Mesothelial cell of epicardium (in vitro differentiated cells): ENCODE results near the gene AXIN1. TPM values are rescaled to one million over a fixed set of nuclear protein-coding genes. Genes with fewer than 3 reads are reported as not detected.
"Not testable (repeated sequence)": the region's sequence is repeated elsewhere in the genome, so short reads cannot be mapped to it uniquely, and the experiment has no call there.

Source experiments
- DNase-seq, 2 experiments: peaks; one replicate each; pipeline ENCODE4 v3.0.0; 2021; ENCODE audit warnings: low spot score in 2 of 2; ENCODE audit not compliant: unreplicated experiment in 2 of 2
- H3K27ac Mint-ChIP-seq: 2 replicates; pipeline ENCODE4 v1.8.0; 2021; ENCODE audit warnings: mixed read lengths
- H3K27me3 Mint-ChIP-seq: 2 replicates; pipeline ENCODE4 v1.8.0; 2021; ENCODE audit warnings: low read depth, mixed read lengths
- H3K36me3 Mint-ChIP-seq: 2 replicates; pipeline ENCODE4 v1.8.0; 2021; ENCODE audit warnings: mixed read lengths
- H3K4me1 Mint-ChIP-seq: 2 replicates; pipeline ENCODE4 v1.8.0; 2021; ENCODE audit warnings: mixed read lengths
- H3K4me3 Mint-ChIP-seq: 2 replicates; pipeline ENCODE4 v1.8.0; 2021; ENCODE audit warnings: mild to moderate bottlenecking, moderate library complexity, mixed read lengths
- H3K9me3 Mint-ChIP-seq: 2 replicates; pipeline ENCODE4 v1.8.0; 2021; ENCODE audit warnings: mixed read lengths
- total RNA-seq: library from RNA; stranded (reverse); gene quantifications from 3 replicates; pipeline ENCODE4 v1.2.1, GENCODE V29; 2021
- TF ChIP-seq, protein P1 (sequence below): fragments of 200-600 bp; sonication (generic); IDR thresholded peaks from one replicate; pipeline ENCODE4 v1.5.0; 2021; ENCODE audit warnings: antibody characterized with exemption; ENCODE audit not compliant: unreplicated experiment

Gene AXIN1
- total RNA-seq, 1 donor from 2014 or later = 33.2 TPM

- H3K36me3 Mint-ChIP-seq = peaks cover 33% of the 10 kb centered on the region
- no peaks in the 10 kb centered on the region for H3K9me3 Mint-ChIP-seq
- DNase-seq = no peak
- H3K27me3 Mint-ChIP-seq = no peaks in the 10 kb centered on the region
- H3K27ac Mint-ChIP-seq = no peak overlapping the region
- TF ChIP-seq, protein P1, sequence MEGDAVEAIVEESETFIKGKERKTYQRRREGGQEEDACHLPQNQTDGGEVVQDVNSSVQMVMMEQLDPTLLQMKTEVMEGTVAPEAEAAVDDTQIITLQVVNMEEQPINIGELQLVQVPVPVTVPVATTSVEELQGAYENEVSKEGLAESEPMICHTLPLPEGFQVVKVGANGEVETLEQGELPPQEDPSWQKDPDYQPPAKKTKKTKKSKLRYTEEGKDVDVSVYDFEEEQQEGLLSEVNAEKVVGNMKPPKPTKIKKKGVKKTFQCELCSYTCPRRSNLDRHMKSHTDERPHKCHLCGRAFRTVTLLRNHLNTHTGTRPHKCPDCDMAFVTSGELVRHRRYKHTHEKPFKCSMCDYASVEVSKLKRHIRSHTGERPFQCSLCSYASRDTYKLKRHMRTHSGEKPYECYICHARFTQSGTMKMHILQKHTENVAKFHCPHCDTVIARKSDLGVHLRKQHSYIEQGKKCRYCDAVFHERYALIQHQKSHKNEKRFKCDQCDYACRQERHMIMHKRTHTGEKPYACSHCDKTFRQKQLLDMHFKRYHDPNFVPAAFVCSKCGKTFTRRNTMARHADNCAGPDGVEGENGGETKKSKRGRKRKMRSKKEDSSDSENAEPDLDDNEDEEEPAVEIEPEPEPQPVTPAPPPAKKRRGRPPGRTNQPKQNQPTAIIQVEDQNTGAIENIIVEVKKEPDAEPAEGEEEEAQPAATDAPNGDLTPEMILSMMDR = no peak
- no peak overlapping the region for H3K4me3 Mint-ChIP-seq
- H3K4me1 Mint-ChIP-seq = peaks cover 9% of the 10 kb centered on the region
Measured at GRCh38 chr16:347203-347602, 5.3 kb downstream of the AXIN1 start.

DNA sequence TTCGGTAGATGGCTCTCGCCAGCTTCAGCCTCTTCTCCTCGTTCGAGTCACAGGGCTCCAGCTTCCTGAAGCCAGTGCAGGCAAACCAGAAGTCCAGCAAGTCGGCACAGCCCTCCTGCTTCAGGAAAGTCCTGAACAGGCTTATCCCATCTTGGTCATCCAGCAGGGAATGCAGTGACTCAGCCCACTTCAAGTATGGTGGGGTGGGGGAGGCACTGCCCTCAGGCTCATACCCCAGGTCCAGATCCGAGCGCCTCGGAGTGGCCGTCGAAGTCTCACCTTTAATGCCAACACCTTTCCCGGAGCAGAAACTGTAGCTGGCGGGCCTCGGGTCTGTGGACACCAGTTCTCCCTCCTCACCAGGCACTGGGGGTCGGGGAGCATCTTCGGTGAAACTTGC lies 5.9 kb downstream of the AXIN1 start:
- peaks cover 37% of the 10 kb centered on the region for H3K36me3 Mint-ChIP-seq
- no peak for DNase-seq
- peaks cover 9% of the 10 kb centered on the region for H3K4me1 Mint-ChIP-seq
- H3K27ac Mint-ChIP-seq = no peak overlapping the region
- H3K4me3 Mint-ChIP-seq = no peak overlapping the region
- H3K9me3 Mint-ChIP-seq = no peaks in the 10 kb centered on the region
- TF ChIP-seq, protein P1 = no peak
- no peaks in the 10 kb centered on the region for H3K27me3 Mint-ChIP-seq

- Mint-ChIP-seq H3K27ac (no peak overlapping the region), H3K27me3 (no peaks in the 10 kb centered on the region), H3K4me3 (no peak overlapping the region), H3K4me1 (peaks cover 6% of the 10 kb centered on the region), H3K9me3 (no peaks in the 10 kb centered on the region), H3K36me3 (peaks cover 37% of the 10 kb centered on the region)
- TF ChIP-seq, protein P1 = no peak
- no peak for DNase-seq
Measured at GRCh38 chr16:345772-346171, 6.8 kb downstream of the AXIN1 start.

- Mint-ChIP-seq H3K4me1 (no peaks in the 10 kb centered on the region), H3K27ac (no peak overlapping the region), H3K36me3 (peaks cover 33% of the 10 kb centered on the region), H3K4me3 (no peak overlapping the region), H3K9me3 (no peaks in the 10 kb centered on the region), H3K27me3 (no peaks in the 10 kb centered on the region)
- DNase-seq = no peak
- TF ChIP-seq, protein P1 = no peak
Measured at GRCh38 chr16:342455-343213, 9.9 kb downstream of the AXIN1 start.

- H3K4me3 Mint-ChIP-seq = not testable (repeated sequence)
- H3K36me3 Mint-ChIP-seq = peaks cover 32% of the 10 kb centered on the region
Measured at GRCh38 chr16:341974-342336, 10.6 kb downstream of the AXIN1 start.

DNA sequence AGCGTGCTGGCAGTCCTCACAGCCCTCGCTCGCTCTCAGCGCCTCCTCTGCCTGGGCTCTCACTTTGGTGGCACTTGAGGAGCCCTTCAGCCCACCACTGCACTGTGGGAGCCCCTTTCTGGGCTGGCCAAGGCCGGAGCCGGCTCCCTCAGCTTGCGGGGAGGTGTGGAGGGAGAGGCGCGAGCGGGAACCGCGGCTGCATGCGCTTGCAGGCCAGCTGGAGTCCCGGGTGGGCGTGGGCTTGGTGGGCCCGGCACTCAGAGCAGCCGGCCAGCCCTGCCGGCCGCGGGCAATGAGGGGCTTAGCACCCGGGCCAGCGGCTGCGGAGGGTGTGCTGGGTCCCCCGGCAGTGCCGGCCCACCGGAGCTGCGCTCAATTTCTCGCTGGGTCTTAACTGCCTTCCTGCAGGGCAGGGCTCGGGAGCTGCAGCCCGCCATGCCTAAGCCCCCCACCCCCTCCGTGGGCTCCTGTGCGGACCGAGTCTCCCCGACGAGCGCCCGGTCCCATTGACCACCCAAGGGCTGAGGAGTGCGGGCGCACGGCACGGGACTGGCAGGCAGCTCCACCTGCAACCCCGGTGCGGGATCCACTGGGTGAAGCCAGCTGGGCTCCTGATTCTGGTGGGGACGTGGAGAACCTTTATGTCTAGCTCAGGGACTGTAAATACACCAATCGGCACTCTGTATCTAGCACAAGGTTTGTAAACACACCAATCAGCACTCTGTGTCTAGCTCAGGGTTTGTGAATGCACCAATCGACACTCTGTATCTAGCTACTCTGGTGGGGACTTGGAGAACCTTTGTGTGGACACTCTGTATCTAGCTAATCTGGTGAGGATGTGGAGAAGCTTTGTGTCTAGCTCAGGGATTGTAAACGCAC lies 11.2 kb downstream of the AXIN1 start:
- not testable (repeated sequence) for H3K4me1 Mint-ChIP-seq, DNase-seq, H3K27ac Mint-ChIP-seq, H3K27me3 Mint-ChIP-seq, H3K4me3 Mint-ChIP-seq, H3K9me3 Mint-ChIP-seq
- peaks cover 29% of the 10 kb centered on the region for H3K36me3 Mint-ChIP-seq

More at GRCh38 chr16:341974-342336, 10.6 kb downstream of the AXIN1 start:
- H3K27me3 Mint-ChIP-seq, H3K27ac Mint-ChIP-seq, H3K9me3 Mint-ChIP-seq, DNase-seq, H3K4me1 Mint-ChIP-seq: not testable (repeated sequence)
